Measurements from ENCODE around the gene UNKL.

DNA sequence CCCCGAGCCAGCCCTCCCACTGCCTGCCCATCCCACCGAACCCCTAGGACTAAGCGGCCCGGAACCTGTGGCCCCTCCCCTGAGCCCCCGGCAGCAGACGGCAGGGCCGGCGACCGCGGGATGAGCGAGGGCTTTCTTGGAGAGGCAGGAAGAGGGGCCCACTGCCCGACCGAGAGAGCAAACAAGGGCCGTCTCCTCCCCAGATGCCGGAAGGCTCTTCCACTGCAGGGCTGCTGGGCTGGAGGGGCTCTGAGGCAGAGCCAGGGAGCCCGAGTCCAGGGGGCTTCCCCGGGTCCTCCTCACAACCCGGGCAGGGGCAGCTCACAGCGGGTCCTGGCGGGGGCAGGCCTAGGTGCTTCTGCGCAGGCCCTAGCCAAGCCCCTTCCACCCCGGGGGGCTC is 19.3 kb upstream of the UNKL start:
- no peak for TF ChIP-seq RAD21 (IDR thresholded peaks at IDR 0.05; ENCODE audit: low read depth)
- no peak for TF ChIP-seq CEBPB (IDR thresholded peaks at IDR 0.05)
- TF ChIP-seq EP300 (IDR thresholded peaks at IDR 0.05; ENCODE audit: borderline replicate concordance), result no peak
- no peak for TF ChIP-seq TAF1 (IDR thresholded peaks at IDR 0.05; ENCODE audit: low read depth)
- no peak for TF ChIP-seq YY1 (IDR thresholded peaks at IDR 0.05; ENCODE audit: low read depth)
- TF ChIP-seq, protein P1, sequence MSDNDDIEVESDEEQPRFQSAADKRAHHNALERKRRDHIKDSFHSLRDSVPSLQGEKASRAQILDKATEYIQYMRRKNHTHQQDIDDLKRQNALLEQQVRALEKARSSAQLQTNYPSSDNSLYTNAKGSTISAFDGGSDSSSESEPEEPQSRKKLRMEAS (IDR thresholded peaks at IDR 0.05), result no peak
- no peak for TF ChIP-seq CREB1 (IDR thresholded peaks at IDR 0.05; ENCODE audit: low read depth)
- TF ChIP-seq NFIC (IDR thresholded peaks at IDR 0.05), result no peak

All from Ishikawa (cell line).